GM23248 (cell line): ENCODE data around the gene LRRC61.

Source experiments
- EZH2 ChIP-seq: fragments of 200-600 bp; sonication (generic); IDR thresholded peaks from 2 replicates; pipeline ENCODE4 v1.6.1; 2018; ENCODE audit warnings: antibody characterized with exemption, mild to moderate bottlenecking; ENCODE audit not compliant: insufficient read depth, poor library complexity, severe bottlenecking
- EZH2phosphoT487 ChIP-seq: fragments of 200-600 bp; sonication (generic); IDR thresholded peaks from 2 replicates; pipeline ENCODE4 v1.6.1; 2018; ENCODE audit warnings: antibody characterized with exemption, moderate library complexity, mild to moderate bottlenecking, low read depth; ENCODE audit not compliant: insufficient read depth

- TF ChIP-seq EZH2phosphoT487: no peak
- no peak for TF ChIP-seq EZH2
Measured at GRCh38 chr7:150340024-150340749, 17.0 kb downstream of the LRRC61 start.
